Measurements from ENCODE around the gene TMEM205.
A peak's percentile ranks its signal among the peaks of the same experiment; 100 is the strongest.
"Not testable (repeated sequence)": the region's sequence is repeated elsewhere in the genome, so short reads cannot be mapped to it uniquely, and the experiment has no call there.

Gene TMEM205

DNA sequence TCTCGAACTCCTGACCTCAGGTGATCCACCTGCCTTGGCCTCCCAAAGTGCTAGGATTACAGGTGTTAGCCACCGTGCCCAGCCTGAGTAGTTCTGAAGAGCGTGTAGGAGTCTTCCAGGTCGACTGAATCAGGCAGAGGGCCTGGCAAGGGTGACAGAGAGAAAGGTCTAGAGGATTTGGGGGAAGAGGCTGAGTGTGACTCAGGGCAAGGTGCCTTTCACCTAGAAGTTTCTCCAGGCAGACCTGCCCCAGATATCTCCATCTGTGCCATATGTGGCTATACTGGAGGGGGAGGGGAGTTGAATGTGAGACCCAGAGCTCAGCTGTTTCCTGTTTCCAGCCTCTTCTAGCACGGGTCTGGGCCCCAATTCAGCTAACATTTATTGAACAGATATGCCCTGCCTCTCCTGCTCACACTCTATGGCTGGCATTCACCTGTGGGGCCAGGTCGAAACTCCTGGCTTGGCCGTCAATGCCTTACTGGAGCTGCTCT is 1.5 kb upstream of the TMEM205 start:
- H3K4me3 ChIP-seq (ENCODE audit: low read length): no peak overlapping the region
- DNase-seq (ENCODE audit: low read depth, low spot score): no peak

GRCh38 chr19:11345122-11345803 is 805 bp downstream of the TMEM205 start:
- peak overlapping the region; percentile 87 for H3K4me3 ChIP-seq (ENCODE audit: low read length)
- DNase-seq (ENCODE audit: low read depth, low spot score): no peak

GRCh38 chr19:11342429-11342828 is 3.6 kb downstream of the TMEM205 start:
- no peak for DNase-seq (ENCODE audit: low read depth, low spot score)
- H3K4me3 ChIP-seq (ENCODE audit: low read length): no peak overlapping the region

DNA sequence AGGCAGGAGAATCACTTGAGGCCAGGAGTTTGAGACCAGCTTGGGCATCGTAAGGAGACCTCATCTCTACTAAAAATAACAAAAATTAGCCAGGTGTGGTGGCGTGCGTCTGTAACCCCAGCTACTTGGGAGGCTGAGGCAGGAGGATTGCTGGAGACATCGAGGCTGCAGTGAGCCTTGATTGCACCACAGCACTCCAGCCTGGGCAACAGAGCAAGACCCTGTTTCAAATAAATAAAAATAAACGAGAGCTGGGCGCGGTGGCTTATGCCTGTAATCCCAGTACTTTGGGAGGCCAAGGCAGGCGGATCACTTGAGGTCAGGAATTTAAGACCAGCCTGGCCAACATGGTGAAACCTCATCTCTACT is 6.0 kb downstream of the TMEM205 start:
- peak overlapping the region; percentile 59 for H3K4me3 ChIP-seq (ENCODE audit: low read length)
- DNase-seq (ENCODE audit: low read depth, low spot score): not testable (repeated sequence)

GRCh38 chr19:11339254-11340098 is 6.6 kb downstream of the TMEM205 start, which contains the start of gene RAB3D:
RAB3D (minus strand) TSS chr19:11339657; CDS start chr19:11337399, 2,258 bp downstream.
- peak; percentile 82 for DNase-seq (ENCODE audit: low read depth, low spot score)
- peak within 1 kb of the TSS; percentile 59 for H3K4me3 ChIP-seq (ENCODE audit: low read length)

DNA sequence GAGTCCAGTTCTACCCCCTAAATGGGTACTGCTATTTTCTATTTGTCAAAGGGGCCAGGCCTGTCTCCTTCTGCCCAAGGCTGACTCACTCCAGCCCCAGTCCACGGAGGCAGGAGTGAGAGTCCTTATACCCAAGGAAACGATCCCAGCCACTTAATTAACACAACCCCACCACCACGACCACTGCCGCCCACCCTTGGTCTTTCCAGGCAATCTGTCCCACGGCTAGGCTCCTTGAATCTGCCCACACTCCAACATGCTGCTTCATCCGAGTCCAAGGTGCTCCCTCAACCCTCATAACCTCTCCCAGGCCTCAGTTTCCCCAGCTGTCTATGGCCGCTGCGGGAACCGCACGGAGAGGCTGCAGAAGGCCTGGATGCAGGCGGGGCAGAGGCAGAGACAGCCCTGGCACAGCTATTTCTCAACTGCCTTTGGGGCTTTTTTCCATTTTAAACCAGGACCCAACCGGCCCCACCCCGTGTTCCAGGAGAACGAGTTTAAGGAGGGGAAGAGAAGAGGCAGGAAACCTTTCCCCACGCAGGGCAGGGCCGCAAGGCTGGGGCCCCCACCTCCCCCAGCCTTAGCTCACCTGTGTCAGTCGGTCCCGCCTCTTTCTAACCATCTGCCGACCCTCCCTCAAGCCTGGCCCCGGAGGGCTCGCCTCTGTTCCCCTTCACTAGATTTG is 7.4 kb downstream of the TMEM205 start:
- H3K4me3 ChIP-seq (ENCODE audit: low read length): peak overlapping the region; percentile 59
- no peak for DNase-seq (ENCODE audit: low read depth, low spot score)

GRCh38 chr19:11338121-11338520 is 7.9 kb downstream of the TMEM205 start:
- H3K4me3 ChIP-seq (ENCODE audit: low read length): no peak overlapping the region
- DNase-seq (ENCODE audit: low read depth, low spot score): no peak

DNA sequence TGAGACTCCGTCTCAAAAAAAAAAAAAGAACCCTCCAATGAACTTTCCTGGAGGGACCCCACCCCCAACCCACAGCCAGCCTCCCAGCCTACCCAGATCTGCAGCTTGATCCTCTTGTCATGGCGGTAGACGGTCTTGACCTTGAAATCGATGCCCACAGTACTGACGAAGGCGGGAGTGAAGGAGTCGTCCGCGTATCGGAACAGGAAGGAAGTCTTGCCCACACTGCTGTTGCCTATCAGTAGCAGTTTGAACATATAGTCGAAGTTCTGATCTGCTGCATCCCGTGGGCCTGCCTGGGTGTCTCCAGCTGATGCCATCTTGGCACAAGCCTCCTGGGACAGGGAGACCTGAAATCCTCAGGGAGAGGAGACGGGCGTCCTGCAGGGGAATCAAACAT is 9.0 kb downstream of the TMEM205 start:
- no peak overlapping the region for H3K4me3 ChIP-seq (ENCODE audit: low read length)
- DNase-seq (ENCODE audit: low read depth, low spot score): no peak

- H3K4me3 ChIP-seq (ENCODE audit: low read length): no peak overlapping the region
- no peak for DNase-seq (ENCODE audit: low read depth, low spot score)
Measured at GRCh38 chr19:11335449-11336146, 10.5 kb downstream of the TMEM205 start.

GRCh38 chr19:11333838-11334237 is 12.2 kb downstream of the TMEM205 start:
- not testable (repeated sequence) for DNase-seq (ENCODE audit: low read depth, low spot score); H3K4me3 ChIP-seq (ENCODE audit: low read length)

DNA sequence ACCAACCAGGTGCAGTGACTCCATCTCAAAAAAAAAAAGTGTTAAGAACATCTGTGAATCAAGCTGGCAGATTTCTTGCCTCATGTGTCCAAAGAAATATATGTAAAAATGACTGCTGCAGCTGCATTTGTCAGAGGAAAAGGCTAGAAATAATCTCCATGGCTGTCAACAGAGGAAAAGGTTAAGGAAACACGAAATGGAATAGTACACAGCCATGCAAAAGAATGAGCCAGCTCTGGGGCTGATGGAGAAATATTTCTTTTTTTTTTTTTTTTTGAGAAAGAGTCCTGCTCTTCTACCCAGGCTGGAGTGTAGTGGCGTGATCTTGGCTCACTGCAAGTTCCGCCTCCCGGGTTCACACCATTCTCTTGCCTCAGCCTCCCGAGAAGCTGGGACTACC is 13.2 kb downstream of the TMEM205 start:
- DNase-seq (ENCODE audit: low read depth, low spot score): no peak
- no peak overlapping the region for H3K4me3 ChIP-seq (ENCODE audit: low read length)

- DNase-seq (ENCODE audit: low read depth, low spot score): no peak
- no peak overlapping the region for H3K4me3 ChIP-seq (ENCODE audit: low read length)
Measured at GRCh38 chr19:11331502-11331901, 14.6 kb downstream of the TMEM205 start.

DNA sequence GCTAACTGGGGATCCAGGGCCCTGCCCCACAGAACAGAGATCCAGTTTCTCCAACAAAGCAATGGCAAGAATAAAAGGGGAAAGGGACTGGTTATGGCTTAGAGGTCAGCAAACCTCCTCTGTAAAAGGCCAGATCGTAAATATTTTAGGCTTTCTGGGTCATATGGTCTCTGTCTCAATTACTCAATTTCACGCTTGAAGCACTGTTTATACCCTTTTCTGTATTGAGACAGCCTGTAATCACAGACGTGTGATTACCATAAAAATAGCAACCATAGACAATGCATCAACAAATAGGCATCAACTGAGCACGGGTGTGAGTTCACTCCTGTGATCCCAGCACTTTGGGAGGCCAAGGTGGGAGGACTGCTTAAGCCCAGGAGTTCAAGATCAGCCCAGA is 15.9 kb downstream of the TMEM205 start:
- no peak overlapping the region for H3K4me3 ChIP-seq (ENCODE audit: low read length)
- DNase-seq (ENCODE audit: low read depth, low spot score): no peak

DNA sequence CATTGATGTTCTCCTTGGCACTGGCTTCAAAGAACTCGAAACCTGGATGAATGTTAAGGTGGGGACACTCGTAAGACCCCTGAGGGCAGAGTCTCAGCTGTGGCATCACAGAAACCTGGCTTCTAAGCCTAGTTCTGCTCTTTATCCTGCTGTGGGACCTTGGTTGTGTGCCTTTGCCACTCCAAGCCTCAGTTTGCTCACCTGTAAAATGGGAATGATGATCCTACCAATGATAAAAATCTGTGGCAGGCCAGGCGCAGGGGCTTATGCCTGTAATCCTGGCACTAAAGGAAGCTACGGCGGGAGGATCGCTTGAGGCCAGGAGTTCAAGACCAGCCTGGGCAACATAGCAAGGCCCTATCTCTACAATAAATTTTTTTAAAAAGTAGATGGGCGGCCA is 20.5 kb downstream of the TMEM205 start:
- H3K4me3 ChIP-seq (ENCODE audit: low read length): no peak overlapping the region
- no peak for DNase-seq (ENCODE audit: low read depth, low spot score)

- no peak for DNase-seq (ENCODE audit: low read depth, low spot score)
- H3K4me3 ChIP-seq (ENCODE audit: low read length): peak overlapping the region; percentile 48
Measured at GRCh38 chr19:11324748-11325389, 21.2 kb downstream of the TMEM205 start.

GRCh38 chr19:11324079-11324661 is 21.9 kb downstream of the TMEM205 start:
- peak; percentile 96 for DNase-seq (ENCODE audit: low read depth, low spot score)
- H3K4me3 ChIP-seq (ENCODE audit: low read length): peak overlapping the region; percentile 48

DNA sequence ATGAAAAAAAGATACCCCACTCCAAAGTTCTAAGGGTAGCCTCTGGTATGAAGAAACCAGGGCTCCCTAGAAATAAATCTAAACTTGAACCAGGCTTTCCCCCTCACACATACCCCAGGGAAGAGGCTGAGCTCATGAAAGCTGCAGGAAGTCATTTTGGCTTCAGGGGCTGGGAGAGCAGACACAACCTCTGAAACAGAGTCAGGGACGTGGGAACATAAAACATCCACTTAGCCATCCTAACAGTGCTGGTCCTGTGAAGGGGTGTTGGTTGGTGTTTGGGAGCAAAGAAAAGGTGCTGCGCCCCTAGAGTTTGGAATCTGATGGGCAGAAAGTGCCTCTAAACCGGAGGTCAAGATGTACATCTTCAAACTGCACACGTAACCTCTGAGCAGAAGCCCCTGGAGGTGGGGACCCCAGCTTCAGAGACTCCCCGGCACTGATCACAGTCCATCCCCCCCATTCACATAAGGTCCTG is 22.4 kb downstream of the TMEM205 start:
- peak overlapping the region; percentile 48 for H3K4me3 ChIP-seq (ENCODE audit: low read length)
- no peak for DNase-seq (ENCODE audit: low read depth, low spot score)

- DNase-seq (ENCODE audit: low read depth, low spot score): no peak
- no peak overlapping the region for H3K4me3 ChIP-seq (ENCODE audit: low read length)
Measured at GRCh38 chr19:11322269-11323024, 23.6 kb downstream of the TMEM205 start.

All from Jurkat, Clone E6-1 (cell line).